CD14-positive monocyte (primary cell): ENCODE results near the gene LRRC28. TPM values are rescaled to one million over a fixed set of nuclear protein-coding genes. Genes with fewer than 3 reads are reported as not detected.

Experiments
- DNase-seq, 3 donors: peaks; one replicate each; pipeline ENCODE4 v3.0.0-alpha.2; 2011 to 2022
- H2AFZ ChIP-seq: 2 replicates; pipeline ENCODE4 v1.6.0; 2012; ENCODE audit warnings: mild to moderate bottlenecking, low read depth, low read length, inconsistent platforms; ENCODE audit not compliant: insufficient read depth, poor library complexity, severe bottlenecking
- H3K27ac ChIP-seq, 2 donors: 1 replicate in 1 of 2; 2 replicates in 1 of 2; pipeline ENCODE4 v1.5.1; 2012 to 2013; ENCODE audit warnings: low read length in 2 of 2, control low read depth in 1 of 2, inconsistent platforms in 1 of 2, low read depth in 1 of 2, mild to moderate bottlenecking in 1 of 2
- H3K27me3 ChIP-seq, 2 donors: one replicate each; pipeline versions ENCODE4 v1.6.0 to v1.6.1; 2011 to 2013; ENCODE audit warnings: low read length in 2 of 2; ENCODE audit not compliant: control insufficient read depth in 2 of 2, insufficient read depth in 2 of 2
- H3K36me3 ChIP-seq, 2 donors: replicated peaks in 1 of 2; 1 replicate in 1 of 2; 2 replicates in 1 of 2; pipeline versions ENCODE4 v1.5.1 to v1.6.1; 2012 to 2013; ENCODE audit warnings: low read length in 2 of 2, control low read depth in 1 of 2, inconsistent platforms in 1 of 2, mild to moderate bottlenecking in 1 of 2; ENCODE audit not compliant: insufficient read depth in 2 of 2, control insufficient read depth in 1 of 2
- H3K4me1 ChIP-seq, 2 donors: 1 replicate in 1 of 2; 2 replicates in 1 of 2; pipeline versions ENCODE4 v1.5.1 to v1.6.1; 2012 to 2013; ENCODE audit warnings: low read length in 2 of 2, control low read depth in 1 of 2, inconsistent platforms in 1 of 2, mild to moderate bottlenecking in 1 of 2, moderate library complexity in 1 of 2; ENCODE audit not compliant: insufficient read depth in 2 of 2, control insufficient read depth in 1 of 2
- H3K4me2 ChIP-seq: replicated peaks from 2 replicates; pipeline ENCODE3; 2012; ENCODE audit warnings: low read length, moderate library complexity, mild to moderate bottlenecking; ENCODE audit not compliant: poor library complexity, severe bottlenecking; ENCODE audit errors: extremely low read depth
- H3K4me3 ChIP-seq, 3 experiments: fragments of 200-600 bp in 1 of 3; sonication (generic) in 1 of 3; replicated peaks in 1 of 3; 1 replicate in 2 of 3; 2 replicates in 1 of 3; pipeline ENCODE4 v1.5.1; 2011 to 2013; ENCODE audit warnings: low read length in 3 of 3, mild to moderate bottlenecking in 3 of 3, control low read depth in 2 of 3, low read depth in 2 of 3, inconsistent platforms in 1 of 3, moderate library complexity in 1 of 3
- H3K79me2 ChIP-seq: 2 replicates; pipeline ENCODE4 v1.6.0; 2012; ENCODE audit warnings: mild to moderate bottlenecking, control low read depth, inconsistent platforms, low read length, moderate library complexity; ENCODE audit not compliant: insufficient read depth
- H3K9ac ChIP-seq: 2 replicates; pipeline ENCODE4 v1.6.0; 2017; ENCODE audit warnings: low read length, mild to moderate bottlenecking; ENCODE audit not compliant: insufficient read depth, poor library complexity, severe bottlenecking
- H3K9me3 ChIP-seq, 2 donors: replicated peaks in 1 of 2; 1 replicate in 1 of 2; 2 replicates in 1 of 2; pipeline versions ENCODE4 v1.5.1 to v1.6.1; 2012 to 2013; ENCODE audit warnings: low read length in 2 of 2, control low read depth in 1 of 2; ENCODE audit not compliant: control insufficient read depth in 1 of 2, insufficient read depth in 1 of 2
- H4K20me1 ChIP-seq: 2 replicates; pipeline ENCODE4 v1.6.0; 2012; ENCODE audit warnings: mild to moderate bottlenecking, low read length, control low read depth, moderate library complexity; ENCODE audit not compliant: insufficient read depth
- H3K27ac Mint-ChIP-seq, 7 donors: one replicate each; pipeline ENCODE4 v1.8.0; 2020; ENCODE audit warnings: mild to moderate bottlenecking in 7 of 7, mixed read lengths in 7 of 7, moderate library complexity in 6 of 7, inconsistent platforms in 2 of 7
- H3K27me3 Mint-ChIP-seq, 3 donors: one replicate each; pipeline ENCODE4 v1.8.0; 2021 to 2022; ENCODE audit warnings: low read depth in 3 of 3, mild to moderate bottlenecking in 3 of 3, mixed read lengths in 3 of 3, moderate library complexity in 3 of 3, inconsistent platforms in 1 of 3
- H3K36me3 Mint-ChIP-seq, 2 donors: one replicate each; pipeline ENCODE4 v1.8.0; 2020; ENCODE audit warnings: mixed read lengths in 2 of 2, inconsistent platforms in 1 of 2, mild to moderate bottlenecking in 1 of 2
- H3K4me1 Mint-ChIP-seq: one replicate; pipeline ENCODE4 v1.8.0; 2020; ENCODE audit warnings: mild to moderate bottlenecking, mixed read lengths
- H3K4me3 Mint-ChIP-seq, 2 donors: one replicate each; pipeline ENCODE4 v1.8.0; 2020; ENCODE audit warnings: mild to moderate bottlenecking in 2 of 2, mixed read lengths in 2 of 2, moderate library complexity in 1 of 2
- H3K9me3 Mint-ChIP-seq, 7 donors: one replicate each; pipeline ENCODE4 v1.8.0; 2020 to 2022; ENCODE audit warnings: mixed read lengths in 7 of 7, mild to moderate bottlenecking in 6 of 7, moderate library complexity in 6 of 7, inconsistent platforms in 2 of 7
- WGBS: methylation state at CpG from one replicate; pipeline ENCODE4 v1.1.5; 2013; ENCODE audit warnings: missing lambda C conversion rate; ENCODE audit not compliant: insufficient coverage; 5-methylcytosine and 5-hydroxymethylcytosine counted together
- intact Hi-C, 2 donors: fragments of 100-400 bp; cut with micrococcal nuclease; formaldehyde crosslinking; loops; one replicate each; pipeline versions ENCODE4 v1.15.0 to v1.15.1; 2023
- polyA plus RNA-seq, 3 donors: library from polyadenylated mRNA; depleted of rRNA in 1 of 3; unstranded in 2 of 3; stranded (reverse) in 1 of 3; fragments of 300-500 nt in 2 of 3; fragments of >200 nt in 1 of 3; fragmentation: Illumina TruSeq in 2 of 3; gene quantifications; 1 replicate in 2 of 3; 2 replicates in 1 of 3; pipeline ENCODE4 v1.2.3, GENCODE V29; 2012 to 2021
- TF ChIP-seq, protein P1 (sequence below): fragments of 200-600 bp; IDR thresholded peaks from one replicate; pipeline ENCODE4 v1.8.0; 2022; ENCODE audit warnings: antibody characterized with exemption, mild to moderate bottlenecking

Gene LRRC28
- polyA plus RNA-seq, 3 donors: 18.6 to 25.3 (median 19.8) TPM

DNA sequence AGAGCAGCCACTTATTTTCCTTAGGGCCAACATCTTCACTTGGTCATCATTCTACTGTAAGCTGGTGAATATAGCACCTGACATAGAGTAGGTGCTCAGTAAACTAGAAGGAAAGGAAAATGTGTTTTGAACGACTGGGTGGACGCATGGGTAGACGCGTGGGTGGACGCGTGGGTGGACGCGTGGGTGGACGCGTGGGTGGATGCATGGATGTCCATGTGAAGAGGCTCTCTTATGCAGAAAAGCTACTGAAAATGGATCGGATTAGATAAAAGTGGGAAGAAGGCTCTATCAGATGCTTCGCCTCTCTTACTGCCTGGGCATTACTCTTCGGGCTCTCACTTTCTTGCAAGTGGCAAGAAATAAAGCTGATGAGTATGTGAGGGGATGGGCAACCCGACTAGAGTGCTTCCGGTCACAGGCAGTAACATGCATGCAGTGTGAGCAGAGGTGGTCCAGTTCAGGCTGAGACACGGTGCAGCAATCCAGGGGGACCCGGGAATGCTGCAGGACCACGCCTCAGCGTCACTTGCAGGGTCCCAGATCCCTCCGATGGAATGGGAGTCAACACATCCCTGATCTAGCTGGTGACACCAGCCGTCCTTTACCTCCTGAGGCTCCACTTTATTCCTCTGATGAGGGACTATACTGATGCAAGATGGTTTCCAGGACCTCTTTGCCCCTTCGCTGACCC is 176.5 kb downstream of the LRRC28 start:
- Histone ChIP-seq H3K4me1 (peaks cover 21 to 22% of the 10 kb centered on the region in 2 donors), H3K36me3 (no peaks in the 10 kb centered on the region), H4K20me1 (no peaks in the 10 kb centered on the region), H3K4me2 (no peak overlapping the region), H3K9ac (no peak overlapping the region), H3K27ac (no peak overlapping the region), H3K9me3 (no peaks in the 10 kb centered on the region), H3K27me3 (no peaks in the 10 kb centered on the region), H2AFZ (no peak overlapping the region), H3K4me3 (no peak overlapping the region), H3K79me2 (no peaks in the 10 kb centered on the region)
- Mint-ChIP-seq H3K27me3 (peaks cover 0 to 9% (median 5%) of the 10 kb centered on the region in 3 donors), H3K9me3 (peaks cover 0 to 2% (median 0%) of the 10 kb centered on the region in 7 donors), H3K4me3 (peak overlapping the region in 1 of 2 donors; percentile 36), H3K4me1 (peaks cover 21% of the 10 kb centered on the region), H3K36me3 (no peaks in the 10 kb centered on the region), H3K27ac (peak overlapping the region in 1 of 7 donors; percentile 24)
- WGBS: 95% methylated on average over 21 of the region's 22 CpGs
- DNase-seq: no peak
- TF ChIP-seq, protein P1, sequence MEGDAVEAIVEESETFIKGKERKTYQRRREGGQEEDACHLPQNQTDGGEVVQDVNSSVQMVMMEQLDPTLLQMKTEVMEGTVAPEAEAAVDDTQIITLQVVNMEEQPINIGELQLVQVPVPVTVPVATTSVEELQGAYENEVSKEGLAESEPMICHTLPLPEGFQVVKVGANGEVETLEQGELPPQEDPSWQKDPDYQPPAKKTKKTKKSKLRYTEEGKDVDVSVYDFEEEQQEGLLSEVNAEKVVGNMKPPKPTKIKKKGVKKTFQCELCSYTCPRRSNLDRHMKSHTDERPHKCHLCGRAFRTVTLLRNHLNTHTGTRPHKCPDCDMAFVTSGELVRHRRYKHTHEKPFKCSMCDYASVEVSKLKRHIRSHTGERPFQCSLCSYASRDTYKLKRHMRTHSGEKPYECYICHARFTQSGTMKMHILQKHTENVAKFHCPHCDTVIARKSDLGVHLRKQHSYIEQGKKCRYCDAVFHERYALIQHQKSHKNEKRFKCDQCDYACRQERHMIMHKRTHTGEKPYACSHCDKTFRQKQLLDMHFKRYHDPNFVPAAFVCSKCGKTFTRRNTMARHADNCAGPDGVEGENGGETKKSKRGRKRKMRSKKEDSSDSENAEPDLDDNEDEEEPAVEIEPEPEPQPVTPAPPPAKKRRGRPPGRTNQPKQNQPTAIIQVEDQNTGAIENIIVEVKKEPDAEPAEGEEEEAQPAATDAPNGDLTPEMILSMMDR: no peak
- intact Hi-C loops: loop anchor here in 1 of 2 donors (5.0 to 10.0 kb wide), 2 partner anchors 137 to 204 kb away; partner anchors contain the start of gene MEF2A

DNA sequence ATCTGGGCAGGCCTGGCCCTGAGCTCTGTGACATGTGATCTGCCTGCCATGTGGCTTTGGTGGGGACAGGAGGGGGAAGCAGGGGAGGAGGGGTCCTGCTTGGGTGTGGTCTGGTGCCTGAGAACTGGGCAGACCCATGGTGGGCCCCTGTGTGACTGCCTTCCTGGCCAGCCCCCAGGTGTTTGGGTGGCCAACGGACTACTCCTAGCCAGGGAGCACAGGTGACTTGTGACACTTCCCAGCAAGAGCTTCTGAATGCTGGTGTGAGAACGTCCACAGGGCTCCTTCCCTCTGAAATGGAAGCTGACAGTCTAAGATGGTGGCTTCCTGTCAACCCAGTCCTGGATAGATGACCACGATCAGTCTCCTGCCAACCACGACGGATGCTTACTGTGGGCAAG is 178.4 kb downstream of the LRRC28 start:
- Mint-ChIP-seq H3K36me3 (no peaks in the 10 kb centered on the region), H3K27ac (no peak overlapping the region), H3K4me3 (no peak overlapping the region), H3K27me3 (peaks cover 6 to 9% (median 6%) of the 10 kb centered on the region in 3 donors), H3K4me1 (peaks cover 30% of the 10 kb centered on the region), H3K9me3 (peaks cover 0 to 2% (median 0%) of the 10 kb centered on the region in 7 donors)
- H3K27ac ChIP-seq: no peak overlapping the region
- TF ChIP-seq, protein P1: no peak
- peaks cover 0 to under 1% of the 10 kb centered on the region in 2 donors for H3K27me3 ChIP-seq
- no peaks in the 10 kb centered on the region for H4K20me1 ChIP-seq
- no peak overlapping the region for H3K4me3 ChIP-seq
- H3K79me2 ChIP-seq: no peaks in the 10 kb centered on the region
- H3K9me3 ChIP-seq: no peaks in the 10 kb centered on the region
- no peak overlapping the region for H3K4me2 ChIP-seq
- peaks cover 25 to 29% of the 10 kb centered on the region in 2 donors for H3K4me1 ChIP-seq
- no peaks in the 10 kb centered on the region for H3K36me3 ChIP-seq
- no peak for DNase-seq
- H2AFZ ChIP-seq: no peak overlapping the region
- WGBS: 81% methylated on average over 5 of the region's 5 CpGs
- intact Hi-C loops: loop anchor here in 1 of 2 donors (5.0 to 10.0 kb wide), 2 partner anchors 135 to 203 kb away; partner anchors contain the start of gene MEF2A
- H3K9ac ChIP-seq: no peak overlapping the region
